Dendritic cell treated with granulocyte-macrophage colony-stimulating factor and Interleukin-4, amounts not matched to agents 40 ng/mL and 50 ng/mL, for 4 days (primary cell): ENCODE data around the gene NAA80.
A peak's percentile ranks its signal among the peaks of the same experiment; 100 is the strongest.

Experiments used
- H3K27ac Mint-ChIP-seq: one replicate; pipeline ENCODE4 v1.8.0; 2022; ENCODE audit warnings: mild to moderate bottlenecking, mixed read lengths
- H3K27me3 Mint-ChIP-seq: one replicate; pipeline ENCODE4 v1.8.0; 2022; ENCODE audit warnings: mild to moderate bottlenecking, mixed read lengths
- H3K36me3 Mint-ChIP-seq: one replicate; pipeline ENCODE4 v1.8.0; 2022; ENCODE audit warnings: low read depth, mixed read lengths
- H3K4me1 Mint-ChIP-seq: one replicate; pipeline ENCODE4 v1.8.0; 2022; ENCODE audit warnings: low read depth, mixed read lengths
- H3K4me3 Mint-ChIP-seq: one replicate; pipeline ENCODE4 v1.8.0; 2022; ENCODE audit warnings: mild to moderate bottlenecking, moderate library complexity, mixed read lengths
- H3K9me3 Mint-ChIP-seq: one replicate; pipeline ENCODE4 v1.8.0; 2022; ENCODE audit warnings: mixed read lengths
- intact Hi-C: fragments of 100-400 bp; cut with micrococcal nuclease; formaldehyde crosslinking; loops from one replicate; pipeline ENCODE4 v1.15.0; 2022

The NAA80 gene

GRCh38 chr3:50298836-50299637, at the start of gene NAA80, which contains the start of gene HYAL3:
Gene NAA80, minus strand, starts transcription at chr3:50299405. Its CDS starts 1,942 bp downstream, at chr3:50297463.
Gene HYAL3, minus strand, starts transcription at chr3:50299405. Its CDS starts 3,803 bp downstream, at chr3:50295602.
- Mint-ChIP-seq H3K4me3 (peak within 1 kb of the TSS; percentile 86), H3K27me3 (no peaks in the 10 kb centered on the region), H3K4me1 (peaks cover 41% of the 10 kb centered on the region), H3K36me3 (peaks cover 19% of the 10 kb centered on the region), H3K27ac (peak within 1 kb of the TSS; percentile 96), H3K9me3 (no peaks in the 10 kb centered on the region)
- intact Hi-C loops: loop anchor here (1.0 kb wide), 1 partner anchor 22 kb away; no protein-coding TSS in a partner anchor

- Mint-ChIP-seq H3K9me3 (no peaks in the 10 kb centered on the region), H3K36me3 (peaks cover 39% of the 10 kb centered on the region), H3K27me3 (no peaks in the 10 kb centered on the region), H3K4me1 (peaks cover 89% of the 10 kb centered on the region), H3K27ac (no peak overlapping the region), H3K4me3 (no peak overlapping the region)
- intact Hi-C loops: loop anchor here (1.0 to 5.0 kb wide), 3 partner anchors 90 to 265 kb away; partner anchors contain the start of gene CISH
Observed at GRCh38 chr3:50347187-50347813, 48.1 kb upstream of the NAA80 start.

GRCh38 chr3:50345586-50346234, 46.5 kb upstream of the NAA80 start, which contains the start of gene ZMYND10:
Gene ZMYND10, minus strand, starts transcription at chr3:50345732. Its CDS starts 153 bp downstream, at chr3:50345579.
- intact Hi-C loops: loop anchor here (5.0 kb wide), 2 partner anchors 92 to 267 kb away; partner anchors contain the start of gene CISH
- Mint-ChIP-seq H3K4me3 (peak within 1 kb of the TSS; percentile 88), H3K27ac (peak within 1 kb of the TSS; percentile 85), H3K27me3 (no peaks in the 10 kb centered on the region), H3K36me3 (peaks cover 23% of the 10 kb centered on the region), H3K4me1 (peaks cover 88% of the 10 kb centered on the region), H3K9me3 (no peaks in the 10 kb centered on the region)

GRCh38 chr3:50345008-50345407, 45.8 kb upstream of the NAA80 start:
- peak overlapping the region; percentile 88 for H3K4me3 Mint-ChIP-seq
- H3K36me3 Mint-ChIP-seq: peaks cover 28% of the 10 kb centered on the region
- intact Hi-C loops: loop anchor here (5.0 kb wide), 2 partner anchors 92 to 267 kb away; partner anchors contain the start of gene CISH
- H3K27me3 Mint-ChIP-seq: no peaks in the 10 kb centered on the region
- peaks cover 82% of the 10 kb centered on the region for H3K4me1 Mint-ChIP-seq
- no peaks in the 10 kb centered on the region for H3K9me3 Mint-ChIP-seq
- peak overlapping the region; percentile 85 for H3K27ac Mint-ChIP-seq

- intact Hi-C loops: no loop called here
- peaks cover 76% of the 10 kb centered on the region for H3K4me1 Mint-ChIP-seq
Observed at GRCh38 chr3:50342813-50343633, 43.8 kb upstream of the NAA80 start.

GRCh38 chr3:50341996-50342650, 42.9 kb upstream of the NAA80 start:
- intact Hi-C loops: no loop called here
- H3K9me3 Mint-ChIP-seq: no peaks in the 10 kb centered on the region
- H3K4me3 Mint-ChIP-seq: peak overlapping the region; percentile 78
- peaks cover 34% of the 10 kb centered on the region for H3K36me3 Mint-ChIP-seq
- H3K4me1 Mint-ChIP-seq: peaks cover 68% of the 10 kb centered on the region
- H3K27ac Mint-ChIP-seq: no peak overlapping the region
- no peaks in the 10 kb centered on the region for H3K27me3 Mint-ChIP-seq

More at GRCh38 chr3:50342813-50343633, 43.8 kb upstream of the NAA80 start:
- Mint-ChIP-seq H3K36me3 (peaks cover 31% of the 10 kb centered on the region), H3K9me3 (no peaks in the 10 kb centered on the region), H3K27ac (peak overlapping the region; percentile 17), H3K27me3 (no peaks in the 10 kb centered on the region), H3K4me3 (no peak overlapping the region)

GRCh38 chr3:50341537-50341936, 42.3 kb upstream of the NAA80 start:
- H3K27me3 Mint-ChIP-seq: no peaks in the 10 kb centered on the region
- peak overlapping the region; percentile 96 for H3K27ac Mint-ChIP-seq
- no peaks in the 10 kb centered on the region for H3K9me3 Mint-ChIP-seq
- H3K4me3 Mint-ChIP-seq: peak overlapping the region; percentile 78
- intact Hi-C loops: no loop called here
- peaks cover 69% of the 10 kb centered on the region for H3K4me1 Mint-ChIP-seq
- H3K36me3 Mint-ChIP-seq: peaks cover 40% of the 10 kb centered on the region

- peaks cover 49% of the 10 kb centered on the region for H3K36me3 Mint-ChIP-seq
- H3K9me3 Mint-ChIP-seq: no peaks in the 10 kb centered on the region
- peak within 1 kb of the TSS; percentile 96 for H3K27ac Mint-ChIP-seq
- no peaks in the 10 kb centered on the region for H3K27me3 Mint-ChIP-seq
- intact Hi-C loops: no loop called here
- H3K4me1 Mint-ChIP-seq: peaks cover 69% of the 10 kb centered on the region
- peak within 1 kb of the TSS; percentile 78 for H3K4me3 Mint-ChIP-seq
Observed at GRCh38 chr3:50340448-50341329, 41.5 kb upstream of the NAA80 start, which contains the start of gene RASSF1. Gene RASSF1, minus strand, starts transcription at chr3:50340836. Its CDS starts 31 bp downstream, at chr3:50340805.

- peaks cover 67% of the 10 kb centered on the region for H3K4me1 Mint-ChIP-seq
- intact Hi-C loops: no loop called here
- H3K9me3 Mint-ChIP-seq: no peaks in the 10 kb centered on the region
- H3K27me3 Mint-ChIP-seq: no peaks in the 10 kb centered on the region
- peaks cover 55% of the 10 kb centered on the region for H3K36me3 Mint-ChIP-seq
- peak overlapping the region; percentile 78 for H3K4me3 Mint-ChIP-seq
- H3K27ac Mint-ChIP-seq: peak overlapping the region; percentile 96
Observed at GRCh38 chr3:50340147-50340447, 40.9 kb upstream of the NAA80 start.

- Mint-ChIP-seq H3K4me1 (peaks cover 63% of the 10 kb centered on the region), H3K9me3 (no peaks in the 10 kb centered on the region), H3K27ac (peak overlapping the region; percentile 96), H3K4me3 (peak overlapping the region; percentile 78), H3K36me3 (peaks cover 60% of the 10 kb centered on the region), H3K27me3 (no peaks in the 10 kb centered on the region)
- intact Hi-C loops: loop anchor here (5.0 kb wide), 1 partner anchor 102 kb away; the partner anchor contains the start of gene GNAI2
Observed at GRCh38 chr3:50339485-50340146, 40.4 kb upstream of the NAA80 start.

GRCh38 chr3:50338965-50339364, 39.8 kb upstream of the NAA80 start:
- H3K4me1 Mint-ChIP-seq: peaks cover 63% of the 10 kb centered on the region

More at GRCh38 chr3:50338965-50339364, 39.8 kb upstream of the NAA80 start:
- Mint-ChIP-seq H3K9me3 (no peaks in the 10 kb centered on the region), H3K27ac (peak overlapping the region; percentile 96), H3K4me3 (peak overlapping the region; percentile 78), H3K36me3 (peaks cover 66% of the 10 kb centered on the region), H3K27me3 (no peaks in the 10 kb centered on the region)
- intact Hi-C loops: loop anchor here (5.0 kb wide), 1 partner anchor 102 kb away; the partner anchor contains the start of gene GNAI2
